Muscle layer of colon (tissue), 2 donors: ENCODE data around the gene OPTN.
"Not testable (repeated sequence)": the region's sequence is repeated elsewhere in the genome, so short reads cannot be mapped to it uniquely, and the experiment has no call there.

Experiments
- H3K27ac ChIP-seq: one replicate; pipeline ENCODE4 v1.7.0; 2013; ENCODE audit warnings: low read depth, mild to moderate bottlenecking, low read length, moderate library complexity
- H3K27me3 ChIP-seq, 2 donors: one replicate each; pipeline ENCODE4 v1.7.0; 2013; ENCODE audit warnings: low read length in 2 of 2, mild to moderate bottlenecking in 2 of 2; ENCODE audit not compliant: insufficient read depth in 2 of 2, control insufficient read depth in 1 of 2
- H3K36me3 ChIP-seq: one replicate; pipeline ENCODE4 v1.7.0; 2013; ENCODE audit warnings: mild to moderate bottlenecking, low read length; ENCODE audit not compliant: insufficient read depth
- H3K4me1 ChIP-seq: one replicate; pipeline ENCODE4 v1.7.0; 2013; ENCODE audit warnings: mild to moderate bottlenecking, low read length; ENCODE audit not compliant: insufficient read depth
- H3K4me3 ChIP-seq, 2 donors: one replicate each; pipeline ENCODE4 v1.7.0; 2013; ENCODE audit warnings: low read length in 2 of 2, low read depth in 1 of 2, mild to moderate bottlenecking in 1 of 2, moderate library complexity in 1 of 2
- H3K9ac ChIP-seq: one replicate; pipeline ENCODE4 v1.7.0; 2013; ENCODE audit warnings: low read length
- H3K9me3 ChIP-seq: one replicate; pipeline ENCODE4 v1.7.0; 2013; ENCODE audit warnings: mild to moderate bottlenecking, low read length
- donor health status: abdominal sarcoma.
- donor health status: Adenocarcinoma of cecum.

OPTN gene

GRCh38 chr10:13091801-13092200 is 8.2 kb upstream of the OPTN start:
- Histone ChIP-seq H3K27ac (no peak overlapping the region), H3K27me3 (no peaks in the 10 kb centered on the region), H3K4me3 (no peak overlapping the region), H3K9me3 (no peaks in the 10 kb centered on the region), H3K4me1 (no peaks in the 10 kb centered on the region), H3K9ac (no peak overlapping the region), H3K36me3 (no peaks in the 10 kb centered on the region)

- Histone ChIP-seq H3K27me3 (no peaks in the 10 kb centered on the region), H3K4me3 (no peak overlapping the region), H3K27ac (no peak overlapping the region), H3K9me3 (no peaks in the 10 kb centered on the region), H3K9ac (no peak overlapping the region), H3K36me3 (no peaks in the 10 kb centered on the region), H3K4me1 (no peaks in the 10 kb centered on the region)
These were observed 7.5 kb upstream of the OPTN start for GRCh38 chr10:13092291-13093102.

- not testable (repeated sequence) for H3K27ac ChIP-seq, H3K4me1 ChIP-seq, H3K9me3 ChIP-seq, H3K9ac ChIP-seq, H3K4me3 ChIP-seq, H3K36me3 ChIP-seq, H3K27me3 ChIP-seq
These were observed 5.9 kb upstream of the OPTN start for GRCh38 chr10:13094082-13094481.

- Histone ChIP-seq H3K9me3 (no peaks in the 10 kb centered on the region), H3K9ac (no peak overlapping the region), H3K27ac (no peak overlapping the region), H3K36me3 (no peaks in the 10 kb centered on the region), H3K4me3 (no peak overlapping the region), H3K4me1 (peaks cover 5% of the 10 kb centered on the region), H3K27me3 (no peaks in the 10 kb centered on the region)
These were observed 4.9 kb upstream of the OPTN start for GRCh38 chr10:13095094-13095493.

- Histone ChIP-seq H3K9me3 (no peaks in the 10 kb centered on the region), H3K4me3 (no peak overlapping the region), H3K4me1 (peaks cover 5% of the 10 kb centered on the region), H3K27me3 (no peaks in the 10 kb centered on the region), H3K27ac (no peak overlapping the region), H3K9ac (no peak overlapping the region), H3K36me3 (no peaks in the 10 kb centered on the region)
These were observed 4.0 kb upstream of the OPTN start for GRCh38 chr10:13095929-13096328.

GRCh38 chr10:13099144-13099665 is 758 bp upstream of the OPTN start:
- Histone ChIP-seq H3K27me3 (no peaks in the 10 kb centered on the region), H3K4me3 (peak overlapping the region; percentile 17 to 87), H3K9ac (peak overlapping the region; percentile 78), H3K9me3 (no peaks in the 10 kb centered on the region), H3K36me3 (peaks cover 8% of the 10 kb centered on the region), H3K27ac (peak overlapping the region; percentile 67), H3K4me1 (peaks cover 13% of the 10 kb centered on the region)

GRCh38 chr10:13100349-13101294 is 659 bp downstream of the OPTN start:
- Histone ChIP-seq H3K36me3 (peaks cover 8% of the 10 kb centered on the region), H3K27me3 (no peaks in the 10 kb centered on the region), H3K4me1 (peaks cover 13% of the 10 kb centered on the region), H3K27ac (peak overlapping the region; percentile 90), H3K9ac (peak overlapping the region; percentile 89), H3K9me3 (no peaks in the 10 kb centered on the region), H3K4me3 (peak overlapping the region; percentile 56 to 75)

GRCh38 chr10:13102002-13102794 is 2.2 kb downstream of the OPTN start:
- H3K27ac ChIP-seq: peak overlapping the region; percentile 29
- H3K9ac ChIP-seq: peak overlapping the region; percentile 21
- peaks cover 8% of the 10 kb centered on the region for H3K36me3 ChIP-seq
- peaks cover 13% of the 10 kb centered on the region for H3K4me1 ChIP-seq
- peak overlapping the region in 1 of 2 donors; percentile 32 for H3K4me3 ChIP-seq
- no peaks in the 10 kb centered on the region for H3K9me3 ChIP-seq
- no peaks in the 10 kb centered on the region for H3K27me3 ChIP-seq

GRCh38 chr10:13103554-13103953 is 3.6 kb downstream of the OPTN start:
- Histone ChIP-seq H3K4me3 (no peak overlapping the region), H3K27me3 (no peaks in the 10 kb centered on the region), H3K36me3 (peaks cover 8% of the 10 kb centered on the region), H3K9ac (no peak overlapping the region), H3K9me3 (no peaks in the 10 kb centered on the region), H3K27ac (no peak overlapping the region), H3K4me1 (peaks cover 13% of the 10 kb centered on the region)

GRCh38 chr10:13104697-13105096 is 4.7 kb downstream of the OPTN start:
- peaks cover 8% of the 10 kb centered on the region for H3K4me1 ChIP-seq

GRCh38 chr10:13105184-13105583 is 5.2 kb downstream of the OPTN start:
- no peak overlapping the region for H3K27ac ChIP-seq
- no peak overlapping the region for H3K4me3 ChIP-seq
- peaks cover 12% of the 10 kb centered on the region for H3K36me3 ChIP-seq
- no peaks in the 10 kb centered on the region for H3K9me3 ChIP-seq
- H3K4me1 ChIP-seq: peaks cover 8% of the 10 kb centered on the region
- no peak overlapping the region for H3K9ac ChIP-seq
- H3K27me3 ChIP-seq: no peaks in the 10 kb centered on the region

More at GRCh38 chr10:13104697-13105096, 4.7 kb downstream of the OPTN start:
- Histone ChIP-seq H3K36me3 (peaks cover 8% of the 10 kb centered on the region), H3K4me3 (no peak overlapping the region), H3K27me3 (no peaks in the 10 kb centered on the region), H3K9me3 (no peaks in the 10 kb centered on the region), H3K27ac (no peak overlapping the region), H3K9ac (no peak overlapping the region)
